SK-N-SH (cell line): ENCODE data around the gene TSPAN3. TPM values are rescaled to one million over a fixed set of nuclear protein-coding genes. Genes with fewer than 3 reads are reported as not detected.

ENCODE experiments used
- CTCF ChIA-PET: fragments of 300-600, 350-600 bp; formaldehyde crosslinking; extraction: SDS; loops from one replicate; lab custom pipeline; 2021; lab: Yijun Ruan, JAX
- POLR2A ChIA-PET: fragments of 350-600 bp; sonication (Branson Sonifier 250); formaldehyde crosslinking; extraction: SDS; loops from one replicate; lab custom pipeline; 2020; ENCODE audit warnings: antibody characterized with exemption, inconsistent platforms; lab: Yijun Ruan, JAX
- DNase-seq: peaks from one replicate; pipeline ENCODE4 v3.0.0; 2012
- H2AFZ ChIP-seq: fragments of 200-600 bp; sonication (generic); 2 replicates; pipeline ENCODE4 v1.8.1; 2016; ENCODE audit warnings: antibody characterized with exemption, mild to moderate bottlenecking, low read depth
- H3F3A ChIP-seq: fragments of 200-600 bp; sonication (generic); replicated peaks from 2 replicates; pipeline ENCODE3; 2016; ENCODE audit warnings: antibody characterized with exemption, mild to moderate bottlenecking; ENCODE audit not compliant: insufficient read depth
- H3K27ac ChIP-seq, 2 experiments: fragments of 200-500 bp in 1 of 2; fragments of 200-600 bp in 1 of 2; sonication (Bioruptor generic) in 1 of 2; sonication (generic), shearing (Covaris generic) in 1 of 2; 2 replicates each; pipeline versions ENCODE4 v1.5.1 to v1.6.1; 2014 to 2016; ENCODE audit warnings: low read depth in 2 of 2, inconsistent platforms in 1 of 2, low read length in 1 of 2, mild to moderate bottlenecking in 1 of 2, mixed read lengths in 1 of 2
- H3K27me3 ChIP-seq: fragments of 200-600 bp; sonication (generic), shearing (Covaris generic); 2 replicates; pipeline ENCODE4 v1.6.1; 2016; ENCODE audit warnings: mixed run types; ENCODE audit not compliant: insufficient read depth
- H3K36me3 ChIP-seq, 2 experiments: fragments of 200-500 bp in 1 of 2; fragments of 200-600 bp in 1 of 2; sonication (Bioruptor generic) in 1 of 2; sonication (generic) in 1 of 2; replicated peaks in 1 of 2; 2 replicates each; pipeline versions ENCODE3 to v1.5.1; 2014 to 2016; ENCODE audit warnings: low read length in 1 of 2, mild to moderate bottlenecking in 1 of 2; ENCODE audit not compliant: insufficient read depth in 2 of 2, control insufficient read depth in 1 of 2
- H3K4me1 ChIP-seq, 2 experiments: fragments of 200-500 bp in 1 of 2; fragments of 200-600 bp in 1 of 2; sonication (Bioruptor generic) in 1 of 2; sonication (generic), shearing (Covaris generic) in 1 of 2; 2 replicates each; pipeline versions ENCODE4 v1.5.1 to v1.6.1; 2014 to 2016; ENCODE audit warnings: low read depth in 1 of 2, low read length in 1 of 2, mixed run types in 1 of 2; ENCODE audit not compliant: insufficient read depth in 2 of 2, control insufficient read depth in 1 of 2
- H3K4me2 ChIP-seq: fragments of 200-600 bp; sonication (generic), shearing (Covaris generic); 2 replicates; pipeline ENCODE4 v1.6.1; 2017; ENCODE audit warnings: mixed run types
- H3K4me3 ChIP-seq, 2 experiments: fragments of 200-500 bp in 1 of 2; fragments of 200-600 bp in 1 of 2; sonication (Bioruptor generic) in 1 of 2; sonication (generic), shearing (Covaris generic) in 1 of 2; 2 replicates each; pipeline versions ENCODE4 v1.5.1 to v1.8.1; 2014 to 2016; ENCODE audit warnings: low read depth in 2 of 2, inconsistent platforms in 1 of 2, low read length in 1 of 2, mild to moderate bottlenecking in 1 of 2, mixed read lengths in 1 of 2, moderate library complexity in 1 of 2
- H3K79me2 ChIP-seq: fragments of 200-600 bp; sonication (generic); 2 replicates; pipeline ENCODE4 v1.8.1; 2017; ENCODE audit warnings: mild to moderate bottlenecking; ENCODE audit not compliant: insufficient read depth
- H3K9ac ChIP-seq: fragments of 200-600 bp; sonication (generic); 2 replicates; pipeline ENCODE4 v1.6.1; 2017; ENCODE audit warnings: mixed run types
- H3K9me2 ChIP-seq: fragments of 200-600 bp; sonication (generic); 2 replicates; pipeline ENCODE4 v1.6.1; 2017; ENCODE audit warnings: mixed run types
- H3K9me3 ChIP-seq: fragments of 200-600 bp; sonication (generic); 2 replicates; pipeline ENCODE4 v1.6.1; 2017; ENCODE audit warnings: mixed run types, mild to moderate bottlenecking, moderate library complexity
- H4K20me1 ChIP-seq: fragments of 200-600 bp; sonication (generic); 2 replicates; pipeline ENCODE4 v1.6.1; 2017; ENCODE audit warnings: mild to moderate bottlenecking, mixed run types; ENCODE audit not compliant: insufficient read depth
- CHD2 ChIP-seq: fragments of 150-350 bp; IDR thresholded peaks from 2 replicates; pipeline ENCODE4 v1.6.1; 2018; ENCODE audit warnings: low read length; ENCODE audit not compliant: partially characterized antibody
- ELF1 ChIP-seq: IDR thresholded peaks from 2 replicates; pipeline ENCODE4 v1.4.0; 2012
- EZH2phosphoT487 ChIP-seq: fragments of 200-600 bp; sonication (generic); IDR thresholded peaks from 2 replicates; pipeline ENCODE4 v1.6.1; 2017; ENCODE audit warnings: low read depth, mixed run types, mild to moderate bottlenecking, antibody characterized with exemption, moderate library complexity, borderline replicate concordance
- FOSL2 ChIP-seq: IDR thresholded peaks from 2 replicates; pipeline ENCODE4 v1.4.0; 2012; ENCODE audit warnings: low read depth, mild to moderate bottlenecking, moderate library complexity, borderline replicate concordance
- FOXJ3 ChIP-seq: sonication (generic); formaldehyde crosslinking; IDR thresholded peaks from 2 replicates; pipeline ENCODE4 v1.5.1; 2020; ENCODE audit warnings: mild to moderate bottlenecking, missing genetic modification reagents
- NFIC ChIP-seq: IDR thresholded peaks from 2 replicates; pipeline ENCODE4 v1.4.0; 2012; ENCODE audit warnings: borderline replicate concordance
- NRF1 ChIP-seq: IDR thresholded peaks from 2 replicates; pipeline ENCODE4 v1.6.1; 2012; ENCODE audit warnings: low read depth, mild to moderate bottlenecking, low read length
- POLR2AphosphoS5 ChIP-seq: IDR thresholded peaks from 2 replicates; pipeline ENCODE4 v1.6.1; 2012; ENCODE audit warnings: low read depth, low read length
- RAD21 ChIP-seq: IDR thresholded peaks from 2 replicates; pipeline ENCODE4 v1.6.1; 2012; ENCODE audit warnings: mild to moderate bottlenecking, low read length
- SIN3A ChIP-seq: IDR thresholded peaks from 2 replicates; pipeline ENCODE4 v1.6.1; 2012; ENCODE audit warnings: low read depth, mild to moderate bottlenecking, low read length, moderate library complexity, borderline replicate concordance
- TAF1 ChIP-seq: IDR thresholded peaks from 2 replicates; pipeline ENCODE4 v1.6.1; 2012; ENCODE audit warnings: low read depth, mild to moderate bottlenecking, low read length, moderate library complexity, borderline replicate concordance
- TCF12 ChIP-seq: IDR thresholded peaks from 2 replicates; pipeline ENCODE4 v1.4.0; 2012
- TEAD4 ChIP-seq: IDR thresholded peaks from 2 replicates; pipeline ENCODE4 v1.4.0; 2012; ENCODE audit warnings: mild to moderate bottlenecking, borderline replicate concordance; ENCODE audit not compliant: insufficient read depth
- YY1 ChIP-seq: IDR thresholded peaks from 2 replicates; pipeline ENCODE4 v1.4.0; 2012; ENCODE audit warnings: low read depth, mild to moderate bottlenecking
- polyA plus RNA-seq, 3 experiments: library from polyadenylated mRNA; depleted of rRNA; stranded (reverse); fragments of >200 nt; gene quantifications; 2 replicates each; pipeline ENCODE4 v1.2.3, GENCODE V29; 2012
- TF ChIP-seq, protein P1 (sequence below): fragments of 200-600 bp; sonication (generic); IDR thresholded peaks from 2 replicates; pipeline ENCODE4 v1.6.1; 2017; ENCODE audit warnings: antibody characterized with exemption, mild to moderate bottlenecking, moderate library complexity

TSPAN3 gene
- polyA plus RNA-seq, 1 of the 3 experiments (the other 2 are of a cell fraction): 409 TPM

- TF ChIP-seq, protein P1, sequence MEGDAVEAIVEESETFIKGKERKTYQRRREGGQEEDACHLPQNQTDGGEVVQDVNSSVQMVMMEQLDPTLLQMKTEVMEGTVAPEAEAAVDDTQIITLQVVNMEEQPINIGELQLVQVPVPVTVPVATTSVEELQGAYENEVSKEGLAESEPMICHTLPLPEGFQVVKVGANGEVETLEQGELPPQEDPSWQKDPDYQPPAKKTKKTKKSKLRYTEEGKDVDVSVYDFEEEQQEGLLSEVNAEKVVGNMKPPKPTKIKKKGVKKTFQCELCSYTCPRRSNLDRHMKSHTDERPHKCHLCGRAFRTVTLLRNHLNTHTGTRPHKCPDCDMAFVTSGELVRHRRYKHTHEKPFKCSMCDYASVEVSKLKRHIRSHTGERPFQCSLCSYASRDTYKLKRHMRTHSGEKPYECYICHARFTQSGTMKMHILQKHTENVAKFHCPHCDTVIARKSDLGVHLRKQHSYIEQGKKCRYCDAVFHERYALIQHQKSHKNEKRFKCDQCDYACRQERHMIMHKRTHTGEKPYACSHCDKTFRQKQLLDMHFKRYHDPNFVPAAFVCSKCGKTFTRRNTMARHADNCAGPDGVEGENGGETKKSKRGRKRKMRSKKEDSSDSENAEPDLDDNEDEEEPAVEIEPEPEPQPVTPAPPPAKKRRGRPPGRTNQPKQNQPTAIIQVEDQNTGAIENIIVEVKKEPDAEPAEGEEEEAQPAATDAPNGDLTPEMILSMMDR: no peak
- no peak for TF ChIP-seq NRF1
- no peak for TF ChIP-seq POLR2AphosphoS5
- no peak for TF ChIP-seq FOSL2
- TF ChIP-seq TCF12: no peak
Measured at GRCh38 chr15:77064063-77064462, 6.8 kb downstream of the TSPAN3 start (continued).

GRCh38 chr15:77063249-77063648, 7.7 kb downstream of the TSPAN3 start:
- Histone ChIP-seq H4K20me1 (peaks cover 83% of the 10 kb centered on the region), H3K4me3 (no peak overlapping the region), H2AFZ (no peak overlapping the region), H3K36me3 (peaks cover 6 to 9% of the 10 kb centered on the region in 2 experiments), H3K27me3 (no peaks in the 10 kb centered on the region), H3K9me3 (no peaks in the 10 kb centered on the region), H3K4me2 (no peak overlapping the region), H3K9me2 (no peaks in the 10 kb centered on the region), H3K79me2 (peaks cover 99% of the 10 kb centered on the region), H3K27ac (no peak overlapping the region), H3F3A (peaks cover 15% of the 10 kb centered on the region), H3K4me1 (peaks cover 23 to 52% of the 10 kb centered on the region in 2 experiments), H3K9ac (no peak overlapping the region)
- no peak for DNase-seq
- CTCF ChIA-PET: no interaction called here
- POLR2A ChIA-PET: no interaction called here
- no peak for TF ChIP-seq CHD2
- no peak for TF ChIP-seq POLR2AphosphoS5
- no peak for TF ChIP-seq YY1
- TF ChIP-seq TEAD4: no peak
- TF ChIP-seq RAD21: no peak
- no peak for TF ChIP-seq TAF1
- TF ChIP-seq SIN3A: no peak
- TF ChIP-seq ELF1: no peak
- TF ChIP-seq FOXJ3 (CRISPR knock-in tag): no peak
- TF ChIP-seq NFIC: no peak

- peaks cover 27 to 43% of the 10 kb centered on the region in 2 experiments for H3K4me1 ChIP-seq
- TF ChIP-seq NFIC: peak; percentile 42; the same call in 1 of the 2 replicates
- no peak for TF ChIP-seq EZH2phosphoT487
- TF ChIP-seq, protein P1: no peak
- TF ChIP-seq, all 33 proteins: peak for 1
- Histone ChIP-seq H3K4me3 (no peak overlapping the region), H3K4me2 (peak overlapping the region; percentile 53), H3F3A (peaks cover 15% of the 10 kb centered on the region), H3K9ac (no peak overlapping the region), H4K20me1 (peaks cover 82% of the 10 kb centered on the region), H2AFZ (no peak overlapping the region), H3K36me3 (peaks cover 7 to 11% of the 10 kb centered on the region in 2 experiments), H3K9me2 (no peaks in the 10 kb centered on the region), H3K79me2 (peaks cover 99% of the 10 kb centered on the region), H3K27me3 (no peaks in the 10 kb centered on the region), H3K27ac (peak overlapping the region; percentile 22 to 60; a peak in 3 of 4 replicates), H3K9me3 (no peaks in the 10 kb centered on the region)
- DNase-seq: no peak
- ChIA-PET POLR2A (no interaction called here), CTCF (interaction anchor here (0.7 to 1.4 kb wide), 5 partner anchors 8 to 780 kb away, joined by 3 to 5 read pairs (median 3); no protein-coding TSS in a partner anchor)
Measured at GRCh38 chr15:77060546-77060945, 10.4 kb downstream of the TSPAN3 start.
